ENCODE measurements around the gene PARS2.

GRCh38 chr1:54777431-54777830 is 13.1 kb upstream of the PARS2 start:
- TF ChIP-seq CTCF (IDR thresholded peaks at IDR 0.05) (no peak), POLR2A (IDR thresholded peaks at IDR 0.05) (no peak)
